Smooth muscle cell (in vitro differentiated cells): ENCODE measurements around the gene RAD21L1. TPM values are rescaled to one million over a fixed set of nuclear protein-coding genes. Genes with fewer than 3 reads are reported as not detected.

Experiments
- DNase-seq: peaks from one replicate; lab custom pipeline; 2025; ENCODE audit not compliant: unreplicated experiment; lab: John Stamatoyannopoulos, UW
- H2AFZ ChIP-seq: fragments of 200-600 bp; sonication (generic); 2 replicates; pipeline ENCODE4 v1.6.0; 2016; ENCODE audit warnings: antibody characterized with exemption, low read depth, mild to moderate bottlenecking
- H3F3A ChIP-seq: fragments of 200-600 bp; sonication (generic); 2 replicates; pipeline ENCODE4 v1.6.0; 2017; ENCODE audit warnings: antibody characterized with exemption, low read depth
- H3K27ac ChIP-seq: fragments of 200-600 bp; sonication (generic); 2 replicates; pipeline ENCODE4 v1.5.1; 2016; ENCODE audit warnings: low read depth, mild to moderate bottlenecking
- H3K27me3 ChIP-seq: fragments of 200-600 bp; sonication (generic); 2 replicates; pipeline ENCODE4 v1.6.1; 2016; ENCODE audit warnings: low read depth, mild to moderate bottlenecking
- H3K36me3 ChIP-seq: fragments of 200-600 bp; sonication (generic); 2 replicates; pipeline ENCODE4 v1.5.1; 2016; ENCODE audit warnings: low read depth
- H3K4me1 ChIP-seq: fragments of 200-600 bp; sonication (generic); 2 replicates; pipeline ENCODE4 v1.5.1; 2016; ENCODE audit warnings: low read depth
- H3K4me2 ChIP-seq: fragments of 200-600 bp; sonication (generic); 2 replicates; pipeline ENCODE4 v1.6.0; 2016; ENCODE audit warnings: mild to moderate bottlenecking
- H3K4me3 ChIP-seq: fragments of 200-600 bp; sonication (generic); 2 replicates; pipeline ENCODE4 v1.5.1; 2016; ENCODE audit warnings: mild to moderate bottlenecking
- H3K79me2 ChIP-seq: fragments of 200-600 bp; sonication (generic); 2 replicates; pipeline ENCODE4 v1.6.0; 2016; ENCODE audit warnings: low read depth, mild to moderate bottlenecking
- H3K9ac ChIP-seq: fragments of 200-600 bp; sonication (generic); 2 replicates; pipeline ENCODE4 v1.6.0; 2016; ENCODE audit warnings: low read depth
- H3K9me3 ChIP-seq: fragments of 200-600 bp; sonication (generic); replicated peaks from 2 replicates; pipeline ENCODE4 v1.5.1; 2016; ENCODE audit warnings: low read depth
- H4K20me1 ChIP-seq: fragments of 200-600 bp; sonication (generic); 2 replicates; pipeline ENCODE4 v1.6.0; 2016; ENCODE audit warnings: low read depth
- WGBS: methylation state at CpG from one replicate; pipeline ENCODE4 v1.1.7; 2016; ENCODE audit warnings: low lambda C conversion rate; 5-methylcytosine and 5-hydroxymethylcytosine counted together
- polyA plus RNA-seq: library from polyadenylated mRNA; unstranded; fragments of >200 nt; fragmentation: Nextera tagmentation; extraction: Ambion mirVana; gene quantifications from 2 replicates; pipeline ENCODE4 v1.2.1, GENCODE V29; 2016
- total RNA-seq: library from RNA; depleted of rRNA; stranded (reverse); fragments of >200 nt; gene quantifications from 2 replicates; pipeline ENCODE4 v1.2.3, GENCODE V29; 2014
- TF ChIP-seq, protein P1 (sequence below): fragments of 200-600 bp; sonication (generic); IDR thresholded peaks from 2 replicates; pipeline ENCODE4 v1.5.1; 2017; ENCODE audit warnings: borderline replicate concordance, mild to moderate bottlenecking, antibody characterized with exemption; ENCODE audit not compliant: insufficient read depth, poor library complexity, severe bottlenecking

RAD21L1 gene
- total and polyA plus RNA-seq, 2 experiments from 2014 or later: not detected

DNA sequence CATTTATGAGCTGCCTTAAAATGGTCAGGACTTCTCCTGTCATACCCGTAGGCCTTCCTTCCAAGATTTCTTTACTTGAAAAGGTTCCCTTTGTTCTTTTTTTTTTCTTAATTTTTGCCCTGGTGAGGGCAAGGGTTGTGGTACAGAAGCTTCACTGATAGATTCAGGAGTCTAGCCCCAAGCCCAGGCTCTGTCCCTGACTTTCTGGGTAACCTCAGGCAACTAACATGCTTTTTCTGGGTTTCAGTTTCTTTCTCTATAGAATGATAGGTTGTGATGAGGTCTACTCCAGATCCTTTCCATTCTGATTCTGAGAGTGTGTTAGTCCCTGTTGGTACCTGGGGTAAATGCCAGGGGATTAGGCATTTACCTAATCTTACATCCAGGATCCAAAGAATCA lies 61.5 kb downstream of the RAD21L1 start:
- Histone ChIP-seq H3K27me3 (no peaks in the 10 kb centered on the region), H3K27ac (no peak overlapping the region), H3K9me3 (no peaks in the 10 kb centered on the region), H3K36me3 (no peaks in the 10 kb centered on the region), H3K4me1 (peaks cover 11% of the 10 kb centered on the region), H3K79me2 (no peaks in the 10 kb centered on the region), H3K4me3 (no peak overlapping the region), H3F3A (no peaks in the 10 kb centered on the region), H3K4me2 (no peak overlapping the region), H2AFZ (no peak overlapping the region), H4K20me1 (no peaks in the 10 kb centered on the region), H3K9ac (no peak overlapping the region)
- TF ChIP-seq, protein P1, sequence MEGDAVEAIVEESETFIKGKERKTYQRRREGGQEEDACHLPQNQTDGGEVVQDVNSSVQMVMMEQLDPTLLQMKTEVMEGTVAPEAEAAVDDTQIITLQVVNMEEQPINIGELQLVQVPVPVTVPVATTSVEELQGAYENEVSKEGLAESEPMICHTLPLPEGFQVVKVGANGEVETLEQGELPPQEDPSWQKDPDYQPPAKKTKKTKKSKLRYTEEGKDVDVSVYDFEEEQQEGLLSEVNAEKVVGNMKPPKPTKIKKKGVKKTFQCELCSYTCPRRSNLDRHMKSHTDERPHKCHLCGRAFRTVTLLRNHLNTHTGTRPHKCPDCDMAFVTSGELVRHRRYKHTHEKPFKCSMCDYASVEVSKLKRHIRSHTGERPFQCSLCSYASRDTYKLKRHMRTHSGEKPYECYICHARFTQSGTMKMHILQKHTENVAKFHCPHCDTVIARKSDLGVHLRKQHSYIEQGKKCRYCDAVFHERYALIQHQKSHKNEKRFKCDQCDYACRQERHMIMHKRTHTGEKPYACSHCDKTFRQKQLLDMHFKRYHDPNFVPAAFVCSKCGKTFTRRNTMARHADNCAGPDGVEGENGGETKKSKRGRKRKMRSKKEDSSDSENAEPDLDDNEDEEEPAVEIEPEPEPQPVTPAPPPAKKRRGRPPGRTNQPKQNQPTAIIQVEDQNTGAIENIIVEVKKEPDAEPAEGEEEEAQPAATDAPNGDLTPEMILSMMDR: no peak
- 93% methylated on average over 1 of the region's 1 CpG for WGBS
- no peak for DNase-seq

DNA sequence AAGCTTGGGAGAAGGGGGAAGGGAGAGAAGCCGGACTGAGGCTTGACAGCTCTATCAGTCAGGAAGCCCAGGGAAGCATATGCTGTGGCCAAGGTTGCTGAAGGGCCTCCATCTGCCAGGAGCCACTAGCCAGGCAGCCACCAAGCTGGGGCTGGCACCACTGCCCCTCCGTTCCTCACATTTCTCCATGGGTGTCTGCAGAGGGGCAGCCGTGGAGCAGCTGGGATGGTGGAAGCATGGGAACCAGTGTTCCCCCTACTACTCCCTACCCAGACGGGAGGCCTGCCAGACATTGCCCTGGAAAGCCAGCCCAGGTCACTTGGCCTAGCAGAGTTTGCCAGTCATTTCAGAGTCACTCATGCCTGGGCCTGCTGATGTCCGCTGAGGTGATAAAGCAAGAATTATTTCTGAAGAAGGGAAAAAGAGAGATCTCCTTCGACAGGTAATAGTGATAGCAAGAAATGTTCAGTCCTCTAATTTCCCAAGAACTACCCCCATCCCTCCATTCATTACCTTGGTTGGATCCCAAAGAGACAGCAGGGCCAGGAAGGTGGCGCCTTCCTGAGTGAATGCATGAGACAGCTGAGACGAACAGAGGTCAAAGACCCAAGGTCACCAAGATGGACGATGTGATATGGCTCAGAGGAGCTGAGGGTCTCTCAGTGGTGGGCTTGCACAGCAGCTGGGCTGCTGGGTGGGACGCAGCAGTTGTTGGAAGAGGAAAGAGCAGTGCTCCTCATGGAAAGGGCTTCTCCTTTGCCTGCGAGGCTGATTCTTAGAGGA lies 62.1 kb downstream of the RAD21L1 start:
- H3K4me2 ChIP-seq: no peak overlapping the region

DNA sequence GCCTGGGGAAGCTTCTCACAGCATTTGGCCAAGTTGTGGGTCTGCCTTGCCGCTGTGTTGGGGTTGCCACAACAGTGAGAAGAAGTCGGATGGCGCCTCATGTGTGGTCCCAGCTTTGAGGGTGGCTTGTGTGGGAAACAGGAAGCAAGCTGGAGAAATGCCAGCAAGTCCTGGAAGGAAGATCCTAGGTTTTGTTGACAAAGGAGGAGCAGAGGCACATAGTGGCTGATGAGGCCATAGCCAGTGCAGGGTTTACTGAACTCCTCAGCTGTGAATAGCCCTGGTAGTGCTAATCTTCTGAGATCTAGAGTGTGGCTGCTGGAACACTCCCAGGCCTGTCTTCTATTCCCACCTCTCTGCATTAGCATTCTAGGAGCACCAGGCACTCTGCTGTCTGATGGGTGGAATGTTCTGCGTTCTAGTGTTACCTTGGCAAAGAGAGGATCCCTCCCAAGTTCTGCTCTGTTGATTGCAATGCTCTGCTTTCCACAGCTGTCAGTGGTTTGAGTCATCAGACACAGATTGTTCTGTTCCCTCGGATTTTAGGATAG lies 65.4 kb downstream of the RAD21L1 start:
- TF ChIP-seq, protein P1: no peak

More for the DNA sequence above, 62.1 kb downstream of the RAD21L1 start:
- no peaks in the 10 kb centered on the region for H3K79me2 ChIP-seq
- H2AFZ ChIP-seq: no peak overlapping the region
- H3K27me3 ChIP-seq: no peaks in the 10 kb centered on the region
- DNase-seq: no peak
- H3F3A ChIP-seq: no peaks in the 10 kb centered on the region
- H4K20me1 ChIP-seq: no peaks in the 10 kb centered on the region
- WGBS: 97% methylated on average over 11 of the region's 11 CpGs
- no peaks in the 10 kb centered on the region for H3K36me3 ChIP-seq
- TF ChIP-seq, protein P1: no peak
- no peak overlapping the region for H3K4me3 ChIP-seq
- no peak overlapping the region for H3K9ac ChIP-seq
- H3K27ac ChIP-seq: no peak overlapping the region
- H3K4me1 ChIP-seq: peaks cover 7% of the 10 kb centered on the region
- H3K9me3 ChIP-seq: no peaks in the 10 kb centered on the region

More for the DNA sequence above, 65.4 kb downstream of the RAD21L1 start:
- H3K9ac ChIP-seq: no peak overlapping the region
- no peaks in the 10 kb centered on the region for H3K36me3 ChIP-seq
- no peaks in the 10 kb centered on the region for H3K9me3 ChIP-seq
- H2AFZ ChIP-seq: no peak overlapping the region
- WGBS: 74% methylated on average over 5 of the region's 5 CpGs
- no peak overlapping the region for H3K4me2 ChIP-seq
- H3F3A ChIP-seq: no peaks in the 10 kb centered on the region
- H3K4me1 ChIP-seq: peaks cover 3% of the 10 kb centered on the region
- no peak for DNase-seq
- H3K79me2 ChIP-seq: no peaks in the 10 kb centered on the region
- no peaks in the 10 kb centered on the region for H3K27me3 ChIP-seq
- H4K20me1 ChIP-seq: no peaks in the 10 kb centered on the region
- H3K27ac ChIP-seq: no peak overlapping the region
- no peak overlapping the region for H3K4me3 ChIP-seq
